Caco-2 (cell line): ENCODE measurements around the gene CPM. TPM values are rescaled to one million over a fixed set of nuclear protein-coding genes. Genes with fewer than 3 reads are reported as not detected.

Experiments
- BruUV-seq: library from RNA; stranded (reverse); fragments of 400-500 nt; replicated peaks from 2 replicates; lab custom pipeline; 2021; lab: Mats Ljungman, UMichigan
- CTCF ChIA-PET: fragments of 300-600 bp; sonication (Branson Sonifier 250); formaldehyde crosslinking; loops from one replicate; lab custom pipeline; 2022; ENCODE audit warnings: antibody characterized with exemption; lab: Charles Lee
- POLR2A ChIA-PET: fragments of 300-600 bp; sonication (Branson Sonifier 250); formaldehyde crosslinking; loops from one replicate; lab custom pipeline; 2022; ENCODE audit warnings: antibody characterized with exemption; lab: Charles Lee
- DNase-seq, 2 experiments: peaks; one replicate each; pipeline versions ENCODE4 v3.0.0 to v3.0.0-alpha.2; 2020 to 2022
- H3K27me3 ChIP-seq: replicated peaks from 2 replicates; pipeline ENCODE4 v1.6.0; 2011; ENCODE audit warnings: low read length; ENCODE audit not compliant: control insufficient read depth, insufficient read depth
- H3K36me3 ChIP-seq: 2 replicates; pipeline ENCODE4 v1.5.1; 2011; ENCODE audit warnings: low read length; ENCODE audit not compliant: control insufficient read depth, insufficient read depth
- H3K4me1 ChIP-seq: fragments of 250-450 bp; sonication (Bioruptor Pico); 2 replicates; pipeline ENCODE4 v1.5.1; 2020; ENCODE audit warnings: mild to moderate bottlenecking
- H3K4me3 ChIP-seq: 2 replicates; pipeline ENCODE4 v1.5.1; 2011; ENCODE audit warnings: low read depth, mild to moderate bottlenecking, control low read depth, low read length
- H3K9me3 ChIP-seq: fragments of 250-450 bp; sonication (Bioruptor Pico); 2 replicates; pipeline ENCODE4 v1.5.1; 2020; ENCODE audit warnings: mild to moderate bottlenecking, moderate library complexity
- H3K27ac Mint-ChIP-seq: one replicate; pipeline ENCODE4 v1.8.0; 2022; ENCODE audit warnings: mixed read lengths; ENCODE audit not compliant: unreplicated experiment
- H3K27me3 Mint-ChIP-seq: one replicate; pipeline ENCODE4 v1.8.0; 2022; ENCODE audit warnings: mixed read lengths; ENCODE audit not compliant: insufficient read depth, unreplicated experiment
- H3K36me3 Mint-ChIP-seq: one replicate; pipeline ENCODE4 v1.8.0; 2022; ENCODE audit warnings: mild to moderate bottlenecking, mixed read lengths; ENCODE audit not compliant: insufficient read depth, unreplicated experiment
- H3K4me1 Mint-ChIP-seq: one replicate; pipeline ENCODE4 v1.8.0; 2022; ENCODE audit warnings: low read depth, mixed read lengths; ENCODE audit not compliant: unreplicated experiment
- H3K4me3 Mint-ChIP-seq: one replicate; pipeline ENCODE4 v1.8.0; 2022; ENCODE audit warnings: mild to moderate bottlenecking, moderate library complexity, mixed read lengths; ENCODE audit not compliant: unreplicated experiment
- H3K9me3 Mint-ChIP-seq: one replicate; pipeline ENCODE4 v1.8.0; 2022; ENCODE audit warnings: mixed read lengths; ENCODE audit not compliant: unreplicated experiment
- intact Hi-C: fragments of 100-400 bp; cut with micrococcal nuclease; formaldehyde crosslinking; loops from one replicate; pipeline ENCODE4 v1.10.0; 2022; ENCODE audit not compliant: unreplicated experiment
- total RNA-seq: library from RNA; stranded (reverse); gene quantifications from 2 replicates; pipeline ENCODE4 v1.2.3, GENCODE V29; 2022
- TF ChIP-seq, protein P1 (sequence below), 2 experiments: fragments of 200-600 bp in 1 of 2; IDR thresholded peaks; 1 replicate in 1 of 2; 2 replicates in 1 of 2; pipeline versions ENCODE4 v1.5.1 to v1.8.0; 2011 to 2022; ENCODE audit warnings: antibody characterized with exemption in 1 of 2, control low read depth in 1 of 2, inconsistent platforms in 1 of 2, low read depth in 1 of 2, low read length in 1 of 2, mild to moderate bottlenecking in 1 of 2, moderate library complexity in 1 of 2; ENCODE audit not compliant: insufficient read depth in 1 of 2, severe bottlenecking in 1 of 2, unreplicated experiment in 1 of 2

CPM gene
- total RNA-seq, 1 experiment from 2014 or later = 8.2 TPM

DNA sequence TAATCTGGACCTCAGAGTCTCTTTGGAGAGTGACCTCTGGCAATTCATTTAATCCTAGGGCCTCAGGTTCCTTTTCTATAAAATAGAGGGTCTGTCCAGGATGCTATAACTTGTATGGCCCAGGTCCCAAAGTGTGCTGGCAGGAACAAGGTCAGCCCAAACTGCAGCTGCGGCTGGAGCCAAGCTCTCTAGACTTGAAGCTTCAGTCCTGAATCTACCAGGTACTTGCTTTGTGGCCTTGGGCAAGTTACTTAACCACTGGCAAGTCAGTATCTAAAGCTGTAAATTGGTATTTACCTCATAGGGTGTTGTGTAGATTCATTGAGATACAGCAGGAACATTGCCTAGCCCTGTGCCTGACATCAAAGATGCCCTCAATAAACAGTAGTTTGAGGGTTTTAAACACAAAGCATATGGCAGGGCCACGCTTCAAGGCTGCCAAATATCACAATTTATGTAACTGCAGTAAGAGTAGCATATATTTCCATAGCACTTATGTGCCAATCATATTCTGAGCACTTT is 21.7 kb downstream of the CPM start:
- H3K27me3 Mint-ChIP-seq = no peaks in the 10 kb centered on the region
- H3K27ac Mint-ChIP-seq = no peak overlapping the region
- DNase-seq = no peak
- H3K4me1 Mint-ChIP-seq = no peaks in the 10 kb centered on the region
- Histone ChIP-seq H3K4me1 (no peaks in the 10 kb centered on the region), H3K36me3 (no peaks in the 10 kb centered on the region), H3K4me3 (no peak overlapping the region), H3K9me3 (no peaks in the 10 kb centered on the region), H3K27me3 (no peaks in the 10 kb centered on the region)
- ChIA-PET POLR2A (no interaction called here), CTCF (no interaction called here)
- no peak overlapping the region for H3K4me3 Mint-ChIP-seq
- no peaks in the 10 kb centered on the region for H3K36me3 Mint-ChIP-seq
- intact Hi-C loops = no loop called here
- TF ChIP-seq, protein P1, sequence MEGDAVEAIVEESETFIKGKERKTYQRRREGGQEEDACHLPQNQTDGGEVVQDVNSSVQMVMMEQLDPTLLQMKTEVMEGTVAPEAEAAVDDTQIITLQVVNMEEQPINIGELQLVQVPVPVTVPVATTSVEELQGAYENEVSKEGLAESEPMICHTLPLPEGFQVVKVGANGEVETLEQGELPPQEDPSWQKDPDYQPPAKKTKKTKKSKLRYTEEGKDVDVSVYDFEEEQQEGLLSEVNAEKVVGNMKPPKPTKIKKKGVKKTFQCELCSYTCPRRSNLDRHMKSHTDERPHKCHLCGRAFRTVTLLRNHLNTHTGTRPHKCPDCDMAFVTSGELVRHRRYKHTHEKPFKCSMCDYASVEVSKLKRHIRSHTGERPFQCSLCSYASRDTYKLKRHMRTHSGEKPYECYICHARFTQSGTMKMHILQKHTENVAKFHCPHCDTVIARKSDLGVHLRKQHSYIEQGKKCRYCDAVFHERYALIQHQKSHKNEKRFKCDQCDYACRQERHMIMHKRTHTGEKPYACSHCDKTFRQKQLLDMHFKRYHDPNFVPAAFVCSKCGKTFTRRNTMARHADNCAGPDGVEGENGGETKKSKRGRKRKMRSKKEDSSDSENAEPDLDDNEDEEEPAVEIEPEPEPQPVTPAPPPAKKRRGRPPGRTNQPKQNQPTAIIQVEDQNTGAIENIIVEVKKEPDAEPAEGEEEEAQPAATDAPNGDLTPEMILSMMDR (IDR thresholded peaks at IDR 0.05; ENCODE audit: insufficient read depth in 1 of 2, low read depth in 1 of 2, low read length in 1 of 2, severe bottlenecking in 1 of 2, unreplicated experiment in 1 of 2) = no peak
- no TSS peak for BruUV-seq
- H3K9me3 Mint-ChIP-seq = no peaks in the 10 kb centered on the region

GRCh38 chr12:68910128-68910527 is 22.8 kb downstream of the CPM start:
- Mint-ChIP-seq H3K9me3 (no peaks in the 10 kb centered on the region), H3K4me1 (no peaks in the 10 kb centered on the region), H3K27ac (no peak overlapping the region), H3K36me3 (no peaks in the 10 kb centered on the region), H3K27me3 (no peaks in the 10 kb centered on the region), H3K4me3 (no peak overlapping the region)
- Histone ChIP-seq H3K36me3 (no peaks in the 10 kb centered on the region), H3K27me3 (no peaks in the 10 kb centered on the region), H3K4me3 (no peak overlapping the region), H3K4me1 (no peaks in the 10 kb centered on the region), H3K9me3 (no peaks in the 10 kb centered on the region)
- POLR2A ChIA-PET = no interaction called here
- TF ChIP-seq, protein P1 (IDR thresholded peaks at IDR 0.05; ENCODE audit: insufficient read depth in 1 of 2, low read depth in 1 of 2, low read length in 1 of 2, severe bottlenecking in 1 of 2, unreplicated experiment in 1 of 2) = no peak
- no peak for DNase-seq
- BruUV-seq = no TSS peak
- CTCF ChIA-PET = no interaction called here
- intact Hi-C loops = no loop called here

GRCh38 chr12:68908076-68908475 is 24.9 kb downstream of the CPM start:
- Histone ChIP-seq H3K27me3 (no peaks in the 10 kb centered on the region), H3K4me1 (no peaks in the 10 kb centered on the region), H3K36me3 (no peaks in the 10 kb centered on the region), H3K9me3 (no peaks in the 10 kb centered on the region), H3K4me3 (no peak overlapping the region)
- POLR2A ChIA-PET = no interaction called here
- no peak for DNase-seq
- Mint-ChIP-seq H3K9me3 (no peaks in the 10 kb centered on the region), H3K4me3 (no peak overlapping the region), H3K4me1 (no peaks in the 10 kb centered on the region), H3K36me3 (no peaks in the 10 kb centered on the region), H3K27me3 (no peaks in the 10 kb centered on the region), H3K27ac (no peak overlapping the region)
- TF ChIP-seq, protein P1 (IDR thresholded peaks at IDR 0.05; ENCODE audit: insufficient read depth in 1 of 2, low read depth in 1 of 2, low read length in 1 of 2, severe bottlenecking in 1 of 2, unreplicated experiment in 1 of 2) = no peak
- CTCF ChIA-PET = no interaction called here
- intact Hi-C loops = no loop called here
- BruUV-seq = no TSS peak
